ENCODE data around the gene VSIG2. TPM values are rescaled to one million over a fixed set of nuclear protein-coding genes. Genes with fewer than 3 reads are reported as not detected.
A peak's percentile ranks its signal among the peaks of the same experiment; 100 is the strongest.

The VSIG2 gene
- total RNA-seq, 1 donor from 2014 or later, result 0.20 TPM

DNA sequence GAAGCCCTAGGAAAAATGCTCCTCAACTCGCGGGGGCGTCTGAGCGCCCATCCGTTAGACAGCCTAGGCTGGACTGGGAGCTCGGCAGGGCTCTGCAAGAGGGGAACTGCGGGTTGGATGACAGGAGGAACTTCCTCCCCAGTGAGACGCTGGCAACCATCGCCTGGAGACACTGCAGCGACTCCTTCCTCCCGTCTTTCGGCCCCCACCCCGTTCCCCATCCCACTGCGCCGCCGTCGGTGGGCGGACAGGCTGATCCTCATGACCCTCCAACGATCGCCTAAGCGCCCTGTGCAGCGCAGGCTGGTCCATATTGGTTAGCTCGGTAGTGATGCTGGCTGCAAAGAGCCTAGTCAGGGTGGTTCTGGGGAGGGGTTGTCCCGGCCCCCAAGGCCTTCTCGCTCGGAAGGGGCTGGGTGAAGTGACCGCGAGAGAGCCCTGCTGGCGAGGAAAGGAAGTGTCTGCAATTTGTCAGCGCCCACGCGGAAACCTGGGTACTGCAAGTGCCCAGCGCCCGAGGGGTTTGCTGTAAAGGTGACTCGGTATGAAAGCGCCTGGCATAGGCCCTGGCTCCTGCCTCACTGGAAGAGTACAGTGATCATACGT, 11.7 kb downstream of the VSIG2 start:
- CTCF ChIA-PET, result interaction anchor here (2.7 kb wide), 1 partner anchor 70 kb away, joined by 15 read pairs; no protein-coding TSS in a partner anchor
- Mint-ChIP-seq H3K4me3 (peak overlapping the region; percentile 83), H3K4me1 (peaks cover 22% of the 10 kb centered on the region), H3K9me3 (no peaks in the 10 kb centered on the region), H3K27ac (no peak overlapping the region), H3K27me3 (no peaks in the 10 kb centered on the region), H3K36me3 (ENCODE audit: low read depth) (no peaks in the 10 kb centered on the region)
- POLR2A ChIA-PET, result interaction anchor here (1.3 to 2.0 kb wide), 2 partner anchors 60 to 67 kb away, joined by 5 to 9 read pairs; partner anchors contain the start of genes MSANTD2, SIAE and SPA17
- TF ChIP-seq, protein P1, sequence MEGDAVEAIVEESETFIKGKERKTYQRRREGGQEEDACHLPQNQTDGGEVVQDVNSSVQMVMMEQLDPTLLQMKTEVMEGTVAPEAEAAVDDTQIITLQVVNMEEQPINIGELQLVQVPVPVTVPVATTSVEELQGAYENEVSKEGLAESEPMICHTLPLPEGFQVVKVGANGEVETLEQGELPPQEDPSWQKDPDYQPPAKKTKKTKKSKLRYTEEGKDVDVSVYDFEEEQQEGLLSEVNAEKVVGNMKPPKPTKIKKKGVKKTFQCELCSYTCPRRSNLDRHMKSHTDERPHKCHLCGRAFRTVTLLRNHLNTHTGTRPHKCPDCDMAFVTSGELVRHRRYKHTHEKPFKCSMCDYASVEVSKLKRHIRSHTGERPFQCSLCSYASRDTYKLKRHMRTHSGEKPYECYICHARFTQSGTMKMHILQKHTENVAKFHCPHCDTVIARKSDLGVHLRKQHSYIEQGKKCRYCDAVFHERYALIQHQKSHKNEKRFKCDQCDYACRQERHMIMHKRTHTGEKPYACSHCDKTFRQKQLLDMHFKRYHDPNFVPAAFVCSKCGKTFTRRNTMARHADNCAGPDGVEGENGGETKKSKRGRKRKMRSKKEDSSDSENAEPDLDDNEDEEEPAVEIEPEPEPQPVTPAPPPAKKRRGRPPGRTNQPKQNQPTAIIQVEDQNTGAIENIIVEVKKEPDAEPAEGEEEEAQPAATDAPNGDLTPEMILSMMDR (IDR thresholded peaks at IDR 0.05), result no peak
- intact Hi-C loops (cut with micrococcal nuclease), result loop anchor here (1.0 kb wide), 3 partner anchors 15 to 71 kb away; no protein-coding TSS in a partner anchor
- ATAC-seq (ENCODE audit: low read depth) (peak; percentile 47), DNase-seq (peak; percentile 47)

DNA sequence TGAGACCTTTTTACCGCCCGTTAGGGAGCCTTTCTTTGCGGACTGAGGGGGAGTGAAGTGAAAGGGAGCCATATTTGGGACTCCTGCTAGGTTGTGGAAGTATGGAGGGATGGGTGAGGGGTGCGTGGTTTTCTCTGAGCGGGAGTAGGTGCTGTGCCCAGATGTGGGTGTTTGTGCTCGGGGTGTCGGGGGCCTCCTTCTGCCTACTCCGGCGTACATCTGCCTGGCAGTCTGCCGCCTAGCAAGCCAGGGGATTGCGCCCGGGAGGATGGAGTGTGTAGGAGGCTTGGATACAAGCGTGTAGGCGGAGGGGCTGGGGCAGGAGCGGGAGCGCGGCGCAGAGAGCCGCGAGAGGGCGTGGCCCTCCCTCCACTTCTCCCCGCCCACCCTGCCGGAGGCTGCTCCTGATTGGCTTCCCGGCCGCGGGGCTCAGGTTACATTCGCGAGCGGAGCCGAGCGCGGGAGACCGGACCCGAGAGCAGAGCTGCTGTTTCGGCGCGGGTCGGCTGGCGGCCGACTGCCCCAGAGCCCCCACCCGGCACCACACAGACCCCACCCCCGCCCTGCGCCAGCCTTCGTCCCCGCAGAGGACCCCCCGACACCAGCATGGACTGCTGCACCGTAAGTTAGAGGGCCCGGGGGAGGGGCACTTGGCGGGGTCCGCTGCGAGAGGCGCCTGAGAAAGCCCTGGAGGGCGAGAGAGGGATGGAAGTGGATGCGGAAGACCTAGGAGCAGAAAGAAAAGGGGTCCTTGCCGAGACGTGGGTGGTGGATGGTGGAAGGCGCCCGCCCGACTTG, 12.4 kb downstream of the VSIG2 start, which contains the start of gene NRGN:
Gene NRGN (plus strand): TSS at position 464 of the 798 bp plus-strand sequence. CDS start 143 bp downstream, at position 607.
- ATAC-seq (ENCODE audit: low read depth) (peak; percentile 98), DNase-seq (peak; percentile 75)
- Mint-ChIP-seq H3K9me3 (no peaks in the 10 kb centered on the region), H3K27ac (no peak within 1 kb of the TSS), H3K4me1 (peaks cover 19% of the 10 kb centered on the region), H3K36me3 (ENCODE audit: low read depth) (no peaks in the 10 kb centered on the region), H3K4me3 (peak within 1 kb of the TSS; percentile 83), H3K27me3 (no peaks in the 10 kb centered on the region)
- ChIA-PET POLR2A (interaction anchor here (1.3 to 2.0 kb wide), 2 partner anchors 60 to 66 kb away, joined by 5 to 9 read pairs; partner anchors contain the start of genes MSANTD2, SIAE and SPA17), CTCF (interaction anchor here (2.7 kb wide), 1 partner anchor 69 kb away, joined by 15 read pairs; no protein-coding TSS in a partner anchor)
- TF ChIP-seq, protein P1 (IDR thresholded peaks at IDR 0.05), result no peak
- intact Hi-C loops (cut with micrococcal nuclease), result loop anchor here (1.0 kb wide), 5 partner anchors 8 to 70 kb away; partner anchors contain the start of genes SIAE and SPA17

DNA sequence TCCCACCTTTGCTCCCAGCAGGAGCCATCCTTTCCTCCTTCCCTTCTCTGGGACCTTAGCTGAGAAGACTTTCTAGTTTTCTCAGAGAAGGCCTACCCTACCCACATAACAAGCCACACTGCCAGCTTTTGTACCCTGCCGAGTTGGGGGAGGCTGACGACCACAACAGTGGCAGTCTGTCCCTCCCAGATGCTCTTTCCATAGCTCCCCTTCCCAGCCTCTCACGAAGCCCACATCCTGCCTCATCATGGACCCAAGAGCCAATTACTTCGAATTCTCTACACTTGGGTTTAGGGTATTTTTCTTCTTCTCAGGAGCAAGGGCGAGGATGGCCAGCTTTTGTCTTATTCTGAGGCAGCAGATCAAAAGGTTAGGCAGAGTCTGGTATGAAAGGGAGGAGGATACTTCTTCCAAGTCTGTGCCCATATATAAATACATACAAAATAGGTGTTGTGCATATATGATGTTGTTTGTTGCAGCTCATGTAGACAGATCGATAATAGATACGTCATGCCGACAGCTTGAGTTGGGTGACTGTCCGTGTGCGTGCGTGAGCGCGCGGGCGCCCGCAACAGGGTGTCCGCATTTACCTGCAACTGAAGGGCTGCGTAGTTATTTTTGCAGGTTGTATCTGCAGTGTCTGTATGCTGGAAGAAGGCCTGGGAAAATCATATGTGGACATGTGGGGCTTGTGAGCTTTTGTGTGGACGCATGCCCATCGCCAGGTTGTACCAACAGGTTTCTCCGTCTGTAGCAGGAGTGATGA, 13.2 kb downstream of the VSIG2 start:
- no peaks in the 10 kb centered on the region for H3K9me3 Mint-ChIP-seq
- ChIA-PET POLR2A (interaction anchor here (2.0 kb wide), 1 partner anchor 65 kb away, joined by 9 read pairs; the partner anchor contains the start of genes SIAE and SPA17), CTCF (interaction anchor here (0.7 to 2.7 kb wide), 2 partner anchors 65 to 69 kb away, joined by 3 to 15 read pairs; partner anchors contain the start of genes SIAE and SPA17)
- ATAC-seq (ENCODE audit: low read depth) (no peak), DNase-seq (no peak)
- H3K27me3 Mint-ChIP-seq, result no peaks in the 10 kb centered on the region
- intact Hi-C loops (cut with micrococcal nuclease), result loop anchor here (1.0 kb wide), 2 partner anchors 8 to 66 kb away; partner anchors contain the start of genes SIAE and SPA17
- H3K4me3 Mint-ChIP-seq, result peak overlapping the region; percentile 83
- peaks cover 19% of the 10 kb centered on the region for H3K4me1 Mint-ChIP-seq
- TF ChIP-seq, protein P1 (IDR thresholded peaks at IDR 0.05), result no peak
- H3K27ac Mint-ChIP-seq, result no peak overlapping the region
- H3K36me3 Mint-ChIP-seq (ENCODE audit: low read depth), result no peaks in the 10 kb centered on the region

DNA sequence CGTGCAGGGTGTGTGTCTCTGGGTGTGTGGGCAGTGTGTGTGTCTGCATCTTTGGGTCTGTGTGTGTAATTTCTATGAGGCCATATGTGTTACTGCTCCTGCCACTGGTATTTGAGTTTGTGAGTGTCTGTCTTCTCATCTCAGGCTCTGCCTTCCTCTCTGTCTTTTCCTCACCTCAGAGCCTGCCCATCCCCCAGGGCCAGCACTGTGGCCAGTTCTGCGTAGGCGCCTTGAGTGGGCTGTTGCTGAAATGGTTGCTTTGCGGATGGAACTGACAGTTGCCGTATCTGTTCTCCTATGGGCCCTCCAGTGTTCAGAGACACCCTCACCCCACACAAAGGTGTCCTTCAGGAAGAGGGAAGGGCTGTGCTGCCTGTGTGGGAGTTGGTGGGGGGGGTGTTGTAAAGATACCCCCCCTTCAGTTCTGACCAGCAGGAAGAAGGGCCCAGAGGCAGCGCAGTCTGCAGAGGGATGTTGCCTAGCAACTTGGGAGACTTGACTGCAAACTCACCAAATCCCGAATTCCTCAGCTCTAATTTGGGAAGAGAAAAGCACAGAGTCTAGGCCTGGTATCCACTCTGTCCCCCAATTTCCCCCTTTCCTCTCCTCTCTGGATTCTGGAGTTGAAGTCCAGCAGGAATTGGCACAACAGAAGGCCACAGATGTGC, 14.3 kb downstream of the VSIG2 start:
- H3K4me3 Mint-ChIP-seq, result no peak overlapping the region
- intact Hi-C loops (cut with micrococcal nuclease), result no loop called here
- TF ChIP-seq, protein P1 (IDR thresholded peaks at IDR 0.05), result no peak
- H3K27ac Mint-ChIP-seq, result no peak overlapping the region
- ChIA-PET POLR2A (no interaction called here), CTCF (interaction anchor here (0.7 kb wide), 1 partner anchor 13 kb away, joined by 3 read pairs; no protein-coding TSS in a partner anchor)
- no peaks in the 10 kb centered on the region for H3K36me3 Mint-ChIP-seq (ENCODE audit: low read depth)
- peaks cover 19% of the 10 kb centered on the region for H3K4me1 Mint-ChIP-seq
- no peak for DNase-seq
- H3K27me3 Mint-ChIP-seq, result no peaks in the 10 kb centered on the region
- no peak for ATAC-seq (ENCODE audit: low read depth)
- H3K9me3 Mint-ChIP-seq, result no peaks in the 10 kb centered on the region

All from activated B cell treated with CpG ODN at 0.5 μM for 24 hours (primary cell).